ENCODE measurements around the gene PDE4B. TPM values are rescaled to one million over a fixed set of nuclear protein-coding genes. Genes with fewer than 3 reads are reported as not detected.
A peak's percentile ranks its signal among the peaks of the same experiment; 100 is the strongest.

Gene PDE4B
- total RNA-seq, 1 donor: 2.3 TPM

GRCh38 chr1:65804584-65804983 is 11.9 kb downstream of the PDE4B start:
- no peak for TF ChIP-seq CTCF (IDR thresholded peaks at IDR 0.05; ENCODE audit: insufficient read depth, low read length)
- H3K4me3 ChIP-seq (ENCODE audit: low read depth, low read length): no peak overlapping the region
- no peak for DNase-seq (ENCODE audit: low read depth)

GRCh38 chr1:65812065-65812464 is 19.4 kb downstream of the PDE4B start:
- H3K4me3 ChIP-seq (ENCODE audit: low read depth, low read length): peak overlapping the region; percentile 23
- peak; percentile 78 for DNase-seq (ENCODE audit: low read depth)
- no peak for TF ChIP-seq CTCF (IDR thresholded peaks at IDR 0.05; ENCODE audit: insufficient read depth, low read length)

GRCh38 chr1:65813956-65814355 is 21.3 kb downstream of the PDE4B start:
- DNase-seq (ENCODE audit: low read depth): no peak
- H3K4me3 ChIP-seq (ENCODE audit: low read depth, low read length): no peak overlapping the region

GRCh38 chr1:65814752-65815151 is 22.1 kb downstream of the PDE4B start:
- DNase-seq (ENCODE audit: low read depth): no peak
- no peak overlapping the region for H3K4me3 ChIP-seq (ENCODE audit: low read depth, low read length)
- TF ChIP-seq CTCF (IDR thresholded peaks at IDR 0.05; ENCODE audit: insufficient read depth, low read length): no peak

More at GRCh38 chr1:65813956-65814355, 21.3 kb downstream of the PDE4B start:
- no peak for TF ChIP-seq CTCF (IDR thresholded peaks at IDR 0.05; ENCODE audit: insufficient read depth, low read length)

- TF ChIP-seq CTCF (IDR thresholded peaks at IDR 0.05; ENCODE audit: insufficient read depth, low read length): no peak
- DNase-seq (ENCODE audit: low read depth): no peak
- no peak overlapping the region for H3K4me3 ChIP-seq (ENCODE audit: low read depth, low read length)
These were observed 25.2 kb downstream of the PDE4B start for GRCh38 chr1:65817891-65818290.

GRCh38 chr1:65818966-65819365 is 26.3 kb downstream of the PDE4B start:
- TF ChIP-seq CTCF (IDR thresholded peaks at IDR 0.05; ENCODE audit: insufficient read depth, low read length): no peak
- DNase-seq (ENCODE audit: low read depth): no peak
- H3K4me3 ChIP-seq (ENCODE audit: low read depth, low read length): no peak overlapping the region

- no peak for TF ChIP-seq CTCF (IDR thresholded peaks at IDR 0.05; ENCODE audit: insufficient read depth, low read length)
- H3K4me3 ChIP-seq (ENCODE audit: low read depth, low read length): no peak overlapping the region
- peak; percentile 86 for DNase-seq (ENCODE audit: low read depth)
These were observed 28.3 kb downstream of the PDE4B start for GRCh38 chr1:65820983-65821382.
